ENCODE measurements around the gene PARD3B.

The PARD3B gene

DNA sequence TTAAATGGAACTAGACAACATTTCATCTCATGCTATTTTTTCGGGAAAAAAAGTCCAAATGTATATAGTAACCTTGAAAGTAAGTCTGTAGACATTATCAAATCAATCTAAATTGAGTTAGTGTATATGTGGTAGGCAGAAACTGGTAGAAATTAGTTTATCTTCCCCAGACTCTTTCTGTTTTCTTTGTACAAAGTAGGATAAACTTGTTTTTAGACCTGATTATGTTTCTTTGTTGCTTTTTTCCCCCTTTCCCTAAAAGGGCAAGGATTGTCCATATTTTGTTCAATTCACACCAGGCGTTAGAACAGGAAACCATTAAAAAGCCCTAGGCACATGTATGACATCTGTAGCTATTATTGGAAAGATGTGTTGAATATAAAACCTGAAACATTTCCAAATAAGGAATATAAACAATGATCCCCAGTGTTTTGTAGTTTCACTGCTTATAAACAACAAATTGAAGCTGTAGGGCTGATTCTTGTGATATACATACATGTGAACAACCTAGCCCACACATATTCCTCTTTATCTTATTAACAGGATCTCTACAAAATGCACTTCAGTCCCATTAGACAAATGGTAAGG, 528.3 kb downstream of the PARD3B start:
- Histone ChIP-seq H3F3A (ENCODE audit: insufficient read depth) (no peaks in the 10 kb centered on the region), H3K9me3 (ENCODE audit: insufficient read depth, low read length) (no peaks in the 10 kb centered on the region), H2AFZ (ENCODE audit: low read depth, low read length, severe bottlenecking) (no peak overlapping the region), H4K20me1 (ENCODE audit: low read depth, low read length) (no peaks in the 10 kb centered on the region), H3K27me3 (ENCODE audit: low read length) (no peaks in the 10 kb centered on the region), H3K79me2 (ENCODE audit: insufficient read depth, low read length) (no peaks in the 10 kb centered on the region), H3K4me3 (ENCODE audit: insufficient read depth, low read length, poor library complexity, severe bottlenecking) (no peak overlapping the region), H3K9ac (ENCODE audit: low read length) (no peak overlapping the region), H3K36me3 (ENCODE audit: low read length) (no peaks in the 10 kb centered on the region), H3K9me2 (replicated peaks; ENCODE audit: insufficient read depth, low read length) (no peaks in the 10 kb centered on the region), H3K4me2 (ENCODE audit: low read depth, low read length, poor library complexity, severe bottlenecking) (no peak overlapping the region), H3K27ac (ENCODE audit: low read depth, low read length) (no peak overlapping the region)
- no peak for TF ChIP-seq EZH2phosphoT487 (conservative IDR thresholded peaks at IDR 0.05; ENCODE audit: low read length)
- TF ChIP-seq, protein P1, sequence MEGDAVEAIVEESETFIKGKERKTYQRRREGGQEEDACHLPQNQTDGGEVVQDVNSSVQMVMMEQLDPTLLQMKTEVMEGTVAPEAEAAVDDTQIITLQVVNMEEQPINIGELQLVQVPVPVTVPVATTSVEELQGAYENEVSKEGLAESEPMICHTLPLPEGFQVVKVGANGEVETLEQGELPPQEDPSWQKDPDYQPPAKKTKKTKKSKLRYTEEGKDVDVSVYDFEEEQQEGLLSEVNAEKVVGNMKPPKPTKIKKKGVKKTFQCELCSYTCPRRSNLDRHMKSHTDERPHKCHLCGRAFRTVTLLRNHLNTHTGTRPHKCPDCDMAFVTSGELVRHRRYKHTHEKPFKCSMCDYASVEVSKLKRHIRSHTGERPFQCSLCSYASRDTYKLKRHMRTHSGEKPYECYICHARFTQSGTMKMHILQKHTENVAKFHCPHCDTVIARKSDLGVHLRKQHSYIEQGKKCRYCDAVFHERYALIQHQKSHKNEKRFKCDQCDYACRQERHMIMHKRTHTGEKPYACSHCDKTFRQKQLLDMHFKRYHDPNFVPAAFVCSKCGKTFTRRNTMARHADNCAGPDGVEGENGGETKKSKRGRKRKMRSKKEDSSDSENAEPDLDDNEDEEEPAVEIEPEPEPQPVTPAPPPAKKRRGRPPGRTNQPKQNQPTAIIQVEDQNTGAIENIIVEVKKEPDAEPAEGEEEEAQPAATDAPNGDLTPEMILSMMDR (IDR thresholded peaks at IDR 0.05; ENCODE audit: insufficient read depth, low read length, poor library complexity, severe bottlenecking) = no peak

DNA sequence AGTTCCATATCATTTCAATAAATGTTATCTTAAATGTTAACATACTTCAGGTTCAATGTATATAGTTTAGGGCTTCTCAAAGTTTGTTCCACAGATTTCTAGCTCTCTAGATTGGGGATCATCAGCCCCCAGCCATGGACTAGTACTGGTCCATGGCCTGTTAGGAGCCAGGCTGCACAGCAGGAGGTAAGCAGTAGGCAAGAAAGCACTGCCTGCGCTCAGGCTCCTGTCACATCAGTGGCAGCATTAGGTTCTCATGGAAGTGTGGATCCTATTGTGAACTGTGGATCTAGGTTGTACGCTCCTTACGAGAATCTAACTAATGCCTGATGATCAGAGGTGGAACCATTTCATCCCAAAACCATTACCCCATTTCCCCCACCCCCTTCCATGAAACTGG, 531.1 kb downstream of the PARD3B start:
- Histone ChIP-seq H3K4me3 (ENCODE audit: insufficient read depth, low read length, poor library complexity, severe bottlenecking) (no peak overlapping the region), H3K27me3 (ENCODE audit: low read length) (no peaks in the 10 kb centered on the region), H3K27ac (ENCODE audit: low read depth, low read length) (no peak overlapping the region), H3K36me3 (ENCODE audit: low read length) (no peaks in the 10 kb centered on the region), H3K79me2 (ENCODE audit: insufficient read depth, low read length) (no peaks in the 10 kb centered on the region), H2AFZ (ENCODE audit: low read depth, low read length, severe bottlenecking) (no peak overlapping the region), H4K20me1 (ENCODE audit: low read depth, low read length) (no peaks in the 10 kb centered on the region), H3K9ac (ENCODE audit: low read length) (no peak overlapping the region), H3K9me3 (ENCODE audit: insufficient read depth, low read length) (no peaks in the 10 kb centered on the region), H3F3A (ENCODE audit: insufficient read depth) (no peaks in the 10 kb centered on the region), H3K4me2 (ENCODE audit: low read depth, low read length, poor library complexity, severe bottlenecking) (no peak overlapping the region), H3K9me2 (replicated peaks; ENCODE audit: insufficient read depth, low read length) (no peaks in the 10 kb centered on the region)
- TF ChIP-seq, protein P1 (IDR thresholded peaks at IDR 0.05; ENCODE audit: insufficient read depth, low read length, poor library complexity, severe bottlenecking) = no peak
- TF ChIP-seq EZH2phosphoT487 (conservative IDR thresholded peaks at IDR 0.05; ENCODE audit: low read length) = no peak

DNA sequence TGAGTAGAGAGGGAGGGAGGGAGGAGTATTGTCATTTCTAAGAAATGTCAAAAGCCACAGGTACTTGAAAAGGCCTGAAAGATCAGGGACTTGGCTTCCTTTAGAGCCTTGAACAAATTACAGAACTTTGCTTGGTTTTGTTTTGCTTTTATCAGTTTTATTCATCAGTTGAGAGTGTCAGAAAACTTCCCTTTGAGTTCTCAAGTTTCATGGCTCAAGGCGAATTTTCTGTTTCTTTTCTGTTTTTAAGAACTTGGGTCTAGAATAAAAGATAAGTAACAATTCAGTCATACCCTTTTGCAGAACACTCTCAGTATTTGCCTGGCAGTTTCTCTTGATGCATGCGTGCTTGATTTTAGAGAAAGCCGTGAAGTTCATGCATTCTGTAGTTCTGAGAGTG, 531.9 kb downstream of the PARD3B start:
- Histone ChIP-seq H3K4me3 (ENCODE audit: insufficient read depth, low read length, poor library complexity, severe bottlenecking) (no peak overlapping the region), H3K36me3 (ENCODE audit: low read length) (no peaks in the 10 kb centered on the region), H3K9me3 (ENCODE audit: insufficient read depth, low read length) (no peaks in the 10 kb centered on the region), H4K20me1 (ENCODE audit: low read depth, low read length) (no peaks in the 10 kb centered on the region), H3K9ac (ENCODE audit: low read length) (no peak overlapping the region), H3K4me2 (ENCODE audit: low read depth, low read length, poor library complexity, severe bottlenecking) (no peak overlapping the region), H3K27ac (ENCODE audit: low read depth, low read length) (no peak overlapping the region), H3K79me2 (ENCODE audit: insufficient read depth, low read length) (no peaks in the 10 kb centered on the region), H3F3A (ENCODE audit: insufficient read depth) (no peaks in the 10 kb centered on the region), H2AFZ (ENCODE audit: low read depth, low read length, severe bottlenecking) (no peak overlapping the region), H3K9me2 (replicated peaks; ENCODE audit: insufficient read depth, low read length) (no peaks in the 10 kb centered on the region), H3K27me3 (ENCODE audit: low read length) (no peaks in the 10 kb centered on the region)
- TF ChIP-seq, protein P1 (IDR thresholded peaks at IDR 0.05; ENCODE audit: insufficient read depth, low read length, poor library complexity, severe bottlenecking) = no peak
- TF ChIP-seq EZH2phosphoT487 (conservative IDR thresholded peaks at IDR 0.05; ENCODE audit: low read length) = no peak

All from SU-DHL-6 (cell line).